Measurements from ENCODE around the gene ARHGAP26. TPM values are rescaled to one million over a fixed set of nuclear protein-coding genes. Genes with fewer than 3 reads are reported as not detected.
A peak's percentile ranks its signal among the peaks of the same experiment; 100 is the strongest.

The ARHGAP26 gene
- total and polyA plus RNA-seq, 7 donors, result 5.4 to 25.5 (median 19.1) TPM

DNA sequence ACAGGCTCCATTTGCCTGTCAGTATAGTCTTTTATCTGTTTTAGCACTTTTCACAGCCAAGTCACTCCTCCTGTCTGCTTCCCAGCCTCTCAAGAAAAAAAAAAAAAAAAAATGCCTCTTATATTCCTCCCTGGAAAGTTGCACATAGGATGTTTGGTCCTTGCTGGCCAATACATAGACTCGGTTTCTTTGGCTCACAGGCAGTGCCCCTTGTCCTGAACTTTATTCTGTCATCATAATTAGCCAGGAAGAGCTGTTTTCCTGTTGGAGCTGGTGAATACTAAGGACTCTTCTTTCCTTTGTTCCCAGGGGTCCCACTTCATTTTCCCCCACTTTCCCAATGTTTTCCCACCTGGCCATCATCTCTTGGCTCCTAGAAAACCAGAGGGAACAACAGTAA is 442.1 kb downstream of the ARHGAP26 start:
- Histone ChIP-seq H3K27ac (no peak overlapping the region), H3K4me3 (no peak overlapping the region), H3K27me3 (no peaks in the 10 kb centered on the region), H3K36me3 (no peaks in the 10 kb centered on the region), H3K4me1 (peaks cover 0 to 6% (median 0%) of the 10 kb centered on the region in 4 donors), H3K9me3 (no peaks in the 10 kb centered on the region)
- TF ChIP-seq, protein P1, sequence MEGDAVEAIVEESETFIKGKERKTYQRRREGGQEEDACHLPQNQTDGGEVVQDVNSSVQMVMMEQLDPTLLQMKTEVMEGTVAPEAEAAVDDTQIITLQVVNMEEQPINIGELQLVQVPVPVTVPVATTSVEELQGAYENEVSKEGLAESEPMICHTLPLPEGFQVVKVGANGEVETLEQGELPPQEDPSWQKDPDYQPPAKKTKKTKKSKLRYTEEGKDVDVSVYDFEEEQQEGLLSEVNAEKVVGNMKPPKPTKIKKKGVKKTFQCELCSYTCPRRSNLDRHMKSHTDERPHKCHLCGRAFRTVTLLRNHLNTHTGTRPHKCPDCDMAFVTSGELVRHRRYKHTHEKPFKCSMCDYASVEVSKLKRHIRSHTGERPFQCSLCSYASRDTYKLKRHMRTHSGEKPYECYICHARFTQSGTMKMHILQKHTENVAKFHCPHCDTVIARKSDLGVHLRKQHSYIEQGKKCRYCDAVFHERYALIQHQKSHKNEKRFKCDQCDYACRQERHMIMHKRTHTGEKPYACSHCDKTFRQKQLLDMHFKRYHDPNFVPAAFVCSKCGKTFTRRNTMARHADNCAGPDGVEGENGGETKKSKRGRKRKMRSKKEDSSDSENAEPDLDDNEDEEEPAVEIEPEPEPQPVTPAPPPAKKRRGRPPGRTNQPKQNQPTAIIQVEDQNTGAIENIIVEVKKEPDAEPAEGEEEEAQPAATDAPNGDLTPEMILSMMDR (IDR thresholded peaks at IDR 0.05), result no peak
- TF ChIP-seq POLR2AphosphoS5 (IDR thresholded peaks at IDR 0.05) (no peak), POLR2A (IDR thresholded peaks at IDR 0.05) (no peak), EP300 (IDR thresholded peaks at IDR 0.05) (no peak)
- 82 to 90% methylated on average over 1 of the region's 1 CpG for WGBS, 2 donors
- DNase-seq, result no peak
- intact Hi-C loops (cut with DNase I), result no loop called here

- Histone ChIP-seq H3K27me3 (no peaks in the 10 kb centered on the region), H3K36me3 (no peaks in the 10 kb centered on the region), H3K4me3 (no peak overlapping the region), H3K27ac (no peak overlapping the region), H3K4me1 (peaks cover 0 to 6% (median 0%) of the 10 kb centered on the region in 4 donors), H3K9me3 (no peaks in the 10 kb centered on the region)
- 74 to 75% methylated on average over 6 of the region's 6 CpGs for WGBS, 2 donors
- TF ChIP-seq POLR2AphosphoS5 (IDR thresholded peaks at IDR 0.05), result no peak
- TF ChIP-seq EP300 (IDR thresholded peaks at IDR 0.05), result no peak
- TF ChIP-seq POLR2A (IDR thresholded peaks at IDR 0.05), result no peak
- TF ChIP-seq, protein P1 (IDR thresholded peaks at IDR 0.05), result no peak
- peak; percentile 68 for DNase-seq
- intact Hi-C loops (cut with DNase I), result no loop called here
Observed at GRCh38 chr5:143213231-143213850, 443.2 kb downstream of the ARHGAP26 start.

GRCh38 chr5:143213851-143214363 is 443.7 kb downstream of the ARHGAP26 start:
- Histone ChIP-seq H3K27me3 (no peaks in the 10 kb centered on the region), H3K4me3 (no peak overlapping the region), H3K9me3 (no peaks in the 10 kb centered on the region), H3K36me3 (no peaks in the 10 kb centered on the region), H3K4me1 (peaks cover 0 to 6% (median 0%) of the 10 kb centered on the region in 4 donors), H3K27ac (no peak overlapping the region)
- intact Hi-C loops (cut with DNase I), result no loop called here
- TF ChIP-seq POLR2A (IDR thresholded peaks at IDR 0.05), result no peak
- TF ChIP-seq EP300 (IDR thresholded peaks at IDR 0.05), result no peak
- TF ChIP-seq POLR2AphosphoS5 (IDR thresholded peaks at IDR 0.05), result no peak
- TF ChIP-seq, protein P1 (IDR thresholded peaks at IDR 0.05), result no peak
- WGBS, 2 donors, result 76 to 79% methylated on average over 12 of the region's 12 CpGs
- DNase-seq, result no peak

GRCh38 chr5:143214458-143214857 is 444.3 kb downstream of the ARHGAP26 start:
- no peak for DNase-seq
- intact Hi-C loops (cut with DNase I), result no loop called here
- H3K27ac ChIP-seq, result no peak overlapping the region
- H3K4me1 ChIP-seq, result peaks cover 0 to 9% (median 1%) of the 10 kb centered on the region in 4 donors
- no peaks in the 10 kb centered on the region for H3K9me3 ChIP-seq
- no peak overlapping the region for H3K4me3 ChIP-seq
- no peak for TF ChIP-seq POLR2A (IDR thresholded peaks at IDR 0.05)
- no peak for TF ChIP-seq POLR2AphosphoS5 (IDR thresholded peaks at IDR 0.05)
- TF ChIP-seq, protein P1 (IDR thresholded peaks at IDR 0.05), result no peak
- TF ChIP-seq EP300 (IDR thresholded peaks at IDR 0.05), result no peak
- H3K27me3 ChIP-seq, result no peaks in the 10 kb centered on the region
- no peaks in the 10 kb centered on the region for H3K36me3 ChIP-seq
- 94 to 96% methylated on average over 4 of the region's 4 CpGs for WGBS, 2 donors

All from sigmoid colon (tissue), 7 donors.